OCI-LY1 (cell line): ENCODE results near the gene TDRKH.
A peak's percentile ranks its signal among the peaks of the same experiment; 100 is the strongest.

ENCODE experiments used
- H2AFZ ChIP-seq: fragments of 200-600 bp; sonication (generic), shearing (Covaris generic); 2 replicates; pipeline ENCODE4 v1.6.0; 2014; ENCODE audit warnings: antibody characterized with exemption, mild to moderate bottlenecking, low read length
- H3F3A ChIP-seq: fragments of 200-600 bp; sonication (generic), shearing (Covaris generic); 2 replicates; pipeline ENCODE4 v1.6.0; 2014; ENCODE audit warnings: mild to moderate bottlenecking, antibody characterized with exemption, low read length, moderate library complexity; ENCODE audit not compliant: insufficient read depth
- H3K27ac ChIP-seq: fragments of 200-600 bp; sonication (generic); 2 replicates; pipeline ENCODE4 v1.5.1; 2014; ENCODE audit warnings: low read length, mixed run types, mild to moderate bottlenecking, low read depth; ENCODE audit not compliant: poor library complexity, severe bottlenecking
- H3K27me3 ChIP-seq: fragments of 200-600 bp; sonication (generic); 2 replicates; pipeline ENCODE4 v1.6.0; 2014; ENCODE audit warnings: antibody characterized with exemption, mild to moderate bottlenecking, low read length, moderate library complexity; ENCODE audit not compliant: insufficient read depth
- H3K36me3 ChIP-seq: fragments of 200-600 bp; sonication (generic); 2 replicates; pipeline ENCODE4 v1.6.1; 2014; ENCODE audit warnings: mild to moderate bottlenecking, antibody characterized with exemption, low read length, moderate library complexity, mixed read lengths; ENCODE audit not compliant: insufficient read depth
- H3K4me1 ChIP-seq: fragments of 200-600 bp; sonication (generic); 2 replicates; pipeline ENCODE4 v1.5.1; 2014; ENCODE audit warnings: mild to moderate bottlenecking, low read length, moderate library complexity; ENCODE audit not compliant: insufficient read depth, severe bottlenecking
- H3K4me2 ChIP-seq: fragments of 200-600 bp; sonication (generic), shearing (Covaris generic); 2 replicates; pipeline ENCODE4 v1.6.1; 2014; ENCODE audit warnings: low read length
- H3K4me3 ChIP-seq: fragments of 200-600 bp; sonication (generic); 2 replicates; pipeline ENCODE4 v1.5.1; 2014; ENCODE audit warnings: low read length, low read depth, mild to moderate bottlenecking, mixed read lengths; ENCODE audit not compliant: poor library complexity, severe bottlenecking
- H3K79me2 ChIP-seq: fragments of 200-600 bp; shearing (Covaris generic); 2 replicates; pipeline ENCODE4 v1.6.1; 2016; ENCODE audit warnings: mixed run types, low read length, mixed read lengths; ENCODE audit not compliant: insufficient read depth
- H3K9ac ChIP-seq: fragments of 200-600 bp; sonication (generic), shearing (Covaris generic); 2 replicates; pipeline ENCODE4 v1.6.1; 2014; ENCODE audit warnings: mild to moderate bottlenecking, low read length, mixed read lengths
- H3K9me2 ChIP-seq: fragments of 200-600 bp; sonication (generic), shearing (Covaris generic); 2 replicates; pipeline ENCODE4 v1.6.1; 2014; ENCODE audit warnings: low read depth, mild to moderate bottlenecking, low read length, mixed read lengths
- H3K9me3 ChIP-seq: fragments of 200-600 bp; shearing (Covaris generic); 2 replicates; pipeline ENCODE4 v1.6.1; 2014; ENCODE audit warnings: low read length, mixed read lengths
- H4K20me1 ChIP-seq: fragments of 200-600 bp; sonication (generic), shearing (Covaris generic); 2 replicates; pipeline ENCODE4 v1.6.0; 2016; ENCODE audit warnings: mild to moderate bottlenecking, low read length; ENCODE audit not compliant: insufficient read depth
- EZH2 ChIP-seq: fragments of 200-600 bp; sonication (generic), shearing (Covaris generic); IDR thresholded peaks from 2 replicates; pipeline ENCODE4 v1.8.0; 2017; ENCODE audit warnings: borderline replicate concordance, mixed run types, mild to moderate bottlenecking, antibody characterized with exemption, low read length, moderate library complexity, mixed read lengths
- TF ChIP-seq, protein P1 (sequence below): fragments of 200-600 bp; sonication (generic), shearing (Covaris generic); IDR thresholded peaks from 2 replicates; pipeline ENCODE4 v1.5.1; 2017; ENCODE audit warnings: mild to moderate bottlenecking, antibody characterized with exemption, low read length, moderate library complexity, mixed read lengths

TDRKH gene

DNA sequence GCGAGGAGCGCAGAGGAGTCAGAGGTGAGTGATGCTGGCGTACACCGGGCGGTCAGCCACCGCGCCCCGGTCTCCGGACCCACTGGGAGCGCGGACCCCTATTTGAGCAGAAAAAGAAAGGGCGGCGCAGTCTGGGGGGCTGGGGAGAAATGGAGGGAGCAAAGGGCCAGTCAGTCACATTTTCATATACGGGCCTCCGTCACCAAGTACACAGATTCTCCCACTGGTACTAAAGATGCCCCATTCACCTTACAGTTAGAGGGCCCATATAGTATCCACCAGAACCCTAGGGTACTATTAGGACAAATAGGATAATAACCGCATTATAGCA, 48.7 kb upstream of the TDRKH start:
- Histone ChIP-seq H3K36me3 (no peaks in the 10 kb centered on the region), H3K4me3 (peak overlapping the region; percentile 41), H2AFZ (no peak overlapping the region), H3K4me1 (peaks cover 32% of the 10 kb centered on the region), H3K9me3 (no peaks in the 10 kb centered on the region), H3K79me2 (no peaks in the 10 kb centered on the region), H3K27me3 (0 out of 2 replicates have a peak, but pooled peaks cover 11% of the 10 kb centered on the region), H3K9me2 (no peaks in the 10 kb centered on the region), H3F3A (no peaks in the 10 kb centered on the region), H3K27ac (no peak overlapping the region), H4K20me1 (no peaks in the 10 kb centered on the region), H3K9ac (no peak overlapping the region; the same call in 1 of the 2 replicates), H3K4me2 (peak overlapping the region; percentile 43)
- TF ChIP-seq, protein P1, sequence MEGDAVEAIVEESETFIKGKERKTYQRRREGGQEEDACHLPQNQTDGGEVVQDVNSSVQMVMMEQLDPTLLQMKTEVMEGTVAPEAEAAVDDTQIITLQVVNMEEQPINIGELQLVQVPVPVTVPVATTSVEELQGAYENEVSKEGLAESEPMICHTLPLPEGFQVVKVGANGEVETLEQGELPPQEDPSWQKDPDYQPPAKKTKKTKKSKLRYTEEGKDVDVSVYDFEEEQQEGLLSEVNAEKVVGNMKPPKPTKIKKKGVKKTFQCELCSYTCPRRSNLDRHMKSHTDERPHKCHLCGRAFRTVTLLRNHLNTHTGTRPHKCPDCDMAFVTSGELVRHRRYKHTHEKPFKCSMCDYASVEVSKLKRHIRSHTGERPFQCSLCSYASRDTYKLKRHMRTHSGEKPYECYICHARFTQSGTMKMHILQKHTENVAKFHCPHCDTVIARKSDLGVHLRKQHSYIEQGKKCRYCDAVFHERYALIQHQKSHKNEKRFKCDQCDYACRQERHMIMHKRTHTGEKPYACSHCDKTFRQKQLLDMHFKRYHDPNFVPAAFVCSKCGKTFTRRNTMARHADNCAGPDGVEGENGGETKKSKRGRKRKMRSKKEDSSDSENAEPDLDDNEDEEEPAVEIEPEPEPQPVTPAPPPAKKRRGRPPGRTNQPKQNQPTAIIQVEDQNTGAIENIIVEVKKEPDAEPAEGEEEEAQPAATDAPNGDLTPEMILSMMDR, result no peak
- TF ChIP-seq EZH2, result no peak

DNA sequence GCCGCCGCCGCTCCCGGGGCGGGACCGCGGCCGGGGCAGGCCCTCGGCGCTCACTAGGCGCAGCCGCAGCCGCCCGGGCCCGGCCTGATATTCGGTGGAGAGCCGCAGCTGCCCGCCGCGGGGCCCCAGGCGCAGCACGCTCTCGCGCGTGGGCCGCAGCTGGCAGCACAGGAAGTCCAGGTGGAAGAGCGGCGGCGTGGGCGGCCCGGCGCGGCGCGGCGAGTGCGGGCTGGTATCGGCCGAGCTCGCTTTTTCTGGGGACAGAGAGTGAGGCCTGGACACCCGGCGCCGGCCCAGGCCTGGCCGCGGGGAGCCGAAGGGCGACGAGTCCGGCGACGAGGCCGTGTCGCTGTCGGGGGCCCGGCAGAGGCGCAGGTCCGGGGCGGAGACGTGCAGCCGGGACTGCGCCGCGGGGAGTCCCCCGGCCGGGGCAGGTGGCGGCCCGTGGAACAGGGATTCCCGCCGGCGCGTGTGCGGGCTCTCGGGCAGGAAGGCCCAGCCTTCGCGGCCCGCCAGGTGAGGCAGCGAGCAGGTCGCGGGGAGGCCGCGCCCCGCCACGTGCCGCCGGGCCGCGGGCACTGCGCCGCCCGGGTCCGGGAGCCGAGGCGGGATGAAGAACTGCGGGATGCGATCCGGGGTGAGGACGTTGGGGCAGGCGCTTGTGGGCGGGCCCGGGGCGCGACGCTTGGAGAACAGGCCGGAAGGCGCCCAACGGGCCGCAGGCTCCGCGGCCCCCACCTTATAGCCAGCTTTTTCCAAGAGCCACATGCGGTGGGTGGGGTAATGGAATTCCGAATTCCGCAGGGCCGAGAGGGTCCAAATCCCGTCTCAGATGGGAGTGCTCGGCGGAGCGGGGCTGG, 48.2 kb upstream of the TDRKH start:
- Histone ChIP-seq H3K9me2 (no peaks in the 10 kb centered on the region), H3K9ac (no peak overlapping the region; the same call in 1 of the 2 replicates), H3K9me3 (no peaks in the 10 kb centered on the region), H3F3A (no peaks in the 10 kb centered on the region), H3K27me3 (0 out of 2 replicates have a peak, but pooled peaks cover 11% of the 10 kb centered on the region), H3K36me3 (no peaks in the 10 kb centered on the region), H3K4me3 (peak overlapping the region; percentile 41), H2AFZ (no peak overlapping the region), H3K4me2 (peak overlapping the region; percentile 43), H3K4me1 (peaks cover 26% of the 10 kb centered on the region), H3K79me2 (no peaks in the 10 kb centered on the region), H3K27ac (no peak overlapping the region), H4K20me1 (no peaks in the 10 kb centered on the region)
- no peak for TF ChIP-seq EZH2

DNA sequence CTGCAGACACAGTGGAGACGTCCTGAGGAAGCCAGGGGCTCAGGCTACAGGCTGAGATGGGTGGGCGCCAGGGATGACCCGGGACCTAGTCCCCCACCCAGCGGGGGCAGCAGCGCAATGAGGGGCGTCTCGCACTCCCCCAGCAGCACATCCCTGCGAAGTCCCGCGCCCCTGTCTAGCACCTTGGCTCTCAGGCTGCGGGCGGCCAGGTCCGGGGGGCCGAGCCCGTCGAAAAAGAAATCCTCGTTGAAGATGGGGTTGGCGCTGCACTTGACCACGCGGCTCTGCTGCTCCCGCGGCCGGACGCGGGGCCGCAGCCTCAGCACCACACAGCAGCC, 47.6 kb upstream of the TDRKH start:
- Histone ChIP-seq H4K20me1 (no peaks in the 10 kb centered on the region), H3K36me3 (no peaks in the 10 kb centered on the region), H3K27ac (no peak overlapping the region), H3K27me3 (0 out of 2 replicates have a peak, but pooled peaks cover 11% of the 10 kb centered on the region), H3K9ac (no peak overlapping the region), H2AFZ (no peak overlapping the region), H3K9me2 (no peaks in the 10 kb centered on the region), H3K4me1 (peaks cover 21% of the 10 kb centered on the region), H3K9me3 (no peaks in the 10 kb centered on the region), H3K79me2 (no peaks in the 10 kb centered on the region), H3K4me3 (peak overlapping the region; percentile 21), H3F3A (no peaks in the 10 kb centered on the region), H3K4me2 (peak overlapping the region; percentile 43)
- TF ChIP-seq, protein P1, result no peak
- no peak for TF ChIP-seq EZH2
